HG02870 (cell line): ENCODE data around the gene MORF4L1.
"Not testable (repeated sequence)": the region's sequence is repeated elsewhere in the genome, so short reads cannot be mapped to it uniquely, and the experiment has no call there.

Source experiments
- ATAC-seq: cut with Tn5 transposase; IDR thresholded peaks from one replicate; pipeline ENCODE4 v1.9.1; 2021; ENCODE audit warnings: mild to moderate bottlenecking, moderate library complexity; ENCODE audit not compliant: unreplicated experiment

MORF4L1 gene

DNA sequence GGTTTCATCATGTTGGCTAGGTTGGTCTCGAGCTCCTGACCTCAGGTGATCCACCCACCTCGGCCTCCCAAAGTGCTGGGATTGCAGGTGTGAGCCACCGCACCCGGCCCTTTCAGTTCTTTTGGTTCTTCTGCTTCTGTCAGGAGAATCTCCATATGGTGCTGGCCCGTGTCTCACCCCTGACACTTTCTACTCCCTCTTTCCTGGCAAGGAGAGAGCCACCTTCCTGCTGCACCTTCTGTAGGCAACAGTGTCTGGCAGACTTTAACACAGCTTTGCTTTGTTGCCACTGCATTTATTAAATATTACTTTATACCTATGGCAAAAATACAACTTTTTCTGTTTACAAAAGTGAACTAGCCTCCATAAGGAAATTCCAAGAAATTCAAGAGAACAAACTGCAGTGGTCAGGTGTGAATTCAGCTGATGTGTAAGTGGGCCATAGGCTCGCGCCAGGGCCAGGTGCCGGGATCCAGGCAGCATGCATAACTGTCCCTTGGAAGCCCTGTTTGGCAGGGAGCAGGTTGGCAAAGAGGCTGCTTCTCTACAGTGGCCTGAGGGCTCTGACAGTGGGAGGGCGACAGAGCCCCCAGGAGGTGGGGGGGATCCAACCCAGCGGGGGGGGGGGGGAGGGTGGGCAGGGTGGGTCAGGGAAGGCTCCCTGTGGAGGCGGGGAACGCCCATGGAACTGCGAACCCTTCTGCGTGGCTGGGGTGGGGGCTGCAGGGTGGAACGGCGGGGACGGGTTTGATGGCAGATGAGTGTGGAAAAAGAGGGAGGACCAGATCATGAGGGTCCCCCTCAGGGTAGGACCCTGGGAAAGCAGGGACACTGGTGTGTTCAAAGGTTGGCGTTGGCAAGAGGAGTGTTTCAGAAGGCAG, 51.0 kb downstream of the MORF4L1 start:
- no peak for ATAC-seq

GRCh38 chr15:78925076-78925624, 52.5 kb downstream of the MORF4L1 start:
- ATAC-seq, result no peak

DNA sequence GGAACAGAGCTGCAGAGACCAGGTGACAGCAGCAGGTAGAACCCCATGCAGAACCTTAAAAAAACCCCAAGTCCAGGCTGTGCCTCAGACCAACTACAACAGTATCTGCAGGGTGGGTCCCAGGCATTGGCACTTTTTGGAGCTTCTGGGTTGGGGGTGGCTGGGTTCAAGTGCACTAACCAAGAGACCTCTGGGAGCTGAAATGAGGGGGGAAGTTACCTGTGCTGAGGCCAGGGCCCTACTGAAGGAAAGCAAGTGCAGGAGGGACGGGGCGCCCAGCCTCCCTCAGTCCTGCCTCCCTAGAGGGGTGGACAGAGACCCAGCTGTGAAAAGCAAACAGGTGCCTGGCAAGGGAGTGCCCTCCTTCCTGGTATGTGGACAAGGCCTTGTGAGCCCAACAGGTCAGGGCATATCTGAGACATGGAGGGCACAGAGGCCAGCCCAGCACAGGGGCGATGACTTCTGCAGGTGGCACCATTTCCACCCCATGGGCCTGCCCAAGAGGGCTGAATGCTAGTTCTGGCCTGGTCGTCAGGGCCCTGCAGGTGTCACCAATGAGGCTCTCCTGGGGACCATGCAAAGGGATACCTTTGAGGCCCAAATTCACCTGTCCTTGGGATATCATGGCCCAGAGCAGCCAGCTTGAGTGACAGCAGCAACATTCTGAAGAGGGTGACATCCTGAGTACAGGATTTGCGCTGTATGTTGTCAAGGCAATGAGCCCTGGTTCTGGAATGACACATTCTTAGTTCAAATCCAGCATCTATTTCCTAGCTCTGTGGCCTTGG, 53.5 kb downstream of the MORF4L1 start:
- ATAC-seq, result no peak

DNA sequence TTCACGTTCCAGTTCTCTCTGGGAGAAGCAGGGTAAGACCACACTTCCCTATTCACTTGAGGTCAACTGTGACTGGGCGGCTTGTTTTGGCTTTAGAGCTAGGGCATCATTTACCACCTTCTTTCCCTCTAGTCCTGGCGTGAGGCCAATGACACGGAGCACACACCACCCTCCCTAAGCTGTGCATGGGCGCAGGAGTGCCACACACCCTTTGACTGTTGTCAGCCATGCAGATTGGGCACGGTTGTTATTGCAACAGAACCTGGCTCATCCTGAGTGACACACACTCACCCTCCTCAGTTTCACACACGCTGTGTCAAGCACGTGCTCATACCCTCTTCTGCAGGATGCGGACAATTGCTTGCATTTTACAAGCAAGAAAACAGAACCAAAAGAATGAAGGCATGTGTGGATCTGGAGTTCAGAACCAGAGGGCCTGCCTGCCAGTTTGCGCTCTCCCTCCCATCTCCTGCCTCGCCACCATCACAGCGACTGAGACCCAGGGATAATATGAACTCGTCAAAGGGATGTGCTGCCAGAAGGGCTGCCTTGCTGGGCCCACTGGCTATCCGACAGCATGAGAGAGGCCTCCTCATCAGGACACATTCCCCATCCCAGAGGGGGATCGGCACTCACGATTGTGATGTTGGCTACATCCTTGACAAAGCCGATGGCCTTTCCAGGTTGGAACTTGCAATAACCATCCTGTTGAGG, 54.5 kb downstream of the MORF4L1 start:
- ATAC-seq, result no peak

- ATAC-seq, result not testable (repeated sequence)
Measured at GRCh38 chr15:78928176-78928575, 55.5 kb downstream of the MORF4L1 start.

DNA sequence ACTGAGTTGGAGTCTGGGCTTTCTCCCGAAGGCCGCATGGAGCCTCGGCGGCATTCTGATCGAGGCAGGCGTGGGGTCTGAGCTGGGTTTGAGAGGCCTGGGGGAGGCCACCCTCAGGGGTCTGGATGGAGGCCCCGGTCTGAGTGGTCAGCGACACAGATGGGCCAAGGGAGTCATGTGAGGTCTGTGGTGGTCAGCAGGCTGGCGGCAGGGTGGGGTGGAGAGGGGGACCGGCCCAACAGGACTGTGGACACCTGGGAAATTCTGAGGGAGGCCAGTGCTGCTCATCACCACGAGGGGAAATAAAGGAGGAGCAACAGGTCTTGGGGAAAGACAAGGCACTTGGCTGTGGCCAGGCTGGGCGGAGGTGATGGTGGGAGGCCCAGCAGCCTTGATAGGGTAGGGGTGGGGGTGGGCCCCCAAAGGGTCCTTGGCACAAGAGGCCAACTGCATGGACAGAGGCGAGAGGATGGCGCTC, 56.0 kb downstream of the MORF4L1 start:
- ATAC-seq, result no peak

DNA sequence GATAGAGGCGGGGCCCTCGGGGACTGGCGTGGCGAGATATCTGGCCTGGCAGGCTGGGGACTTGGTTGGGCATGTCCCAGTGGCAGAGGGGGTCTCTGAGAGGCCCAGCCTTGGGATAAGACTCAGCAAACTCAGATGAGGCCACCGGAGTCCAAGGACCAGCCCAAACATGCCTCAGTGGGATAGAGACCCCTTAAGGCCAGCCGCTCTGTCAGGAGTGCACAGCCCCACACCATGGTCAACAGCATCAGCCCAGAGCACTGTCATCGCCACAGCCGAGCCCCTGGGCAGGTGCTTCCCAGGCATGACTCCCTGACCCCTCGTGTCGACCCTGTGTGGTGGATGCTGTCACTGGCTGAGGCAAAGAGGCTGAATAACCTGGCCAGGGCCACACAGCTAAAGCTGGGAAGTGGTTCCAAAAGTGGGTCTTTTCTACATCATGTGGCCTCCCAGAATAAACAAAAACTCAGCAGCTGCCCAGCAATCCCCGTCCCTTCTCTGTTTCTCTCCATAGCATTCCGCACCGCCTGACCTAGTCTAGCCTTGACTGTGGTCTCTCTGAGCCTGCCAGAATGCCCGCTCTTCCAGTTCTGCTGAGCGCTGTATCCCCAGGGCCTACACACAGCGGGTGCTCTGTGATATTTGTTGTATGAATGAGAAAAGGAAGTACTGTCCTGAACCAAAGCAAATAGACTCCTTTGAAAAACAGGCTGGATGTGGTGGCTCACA, 57.0 kb downstream of the MORF4L1 start:
- no peak for ATAC-seq

- no peak for ATAC-seq
Measured at GRCh38 chr15:78930577-78931388, 58.1 kb downstream of the MORF4L1 start.

GRCh38 chr15:78931439-78932257, 59.0 kb downstream of the MORF4L1 start:
- no peak for ATAC-seq

- no peak for ATAC-seq
Measured at GRCh38 chr15:78932258-78932808, 59.6 kb downstream of the MORF4L1 start.

DNA sequence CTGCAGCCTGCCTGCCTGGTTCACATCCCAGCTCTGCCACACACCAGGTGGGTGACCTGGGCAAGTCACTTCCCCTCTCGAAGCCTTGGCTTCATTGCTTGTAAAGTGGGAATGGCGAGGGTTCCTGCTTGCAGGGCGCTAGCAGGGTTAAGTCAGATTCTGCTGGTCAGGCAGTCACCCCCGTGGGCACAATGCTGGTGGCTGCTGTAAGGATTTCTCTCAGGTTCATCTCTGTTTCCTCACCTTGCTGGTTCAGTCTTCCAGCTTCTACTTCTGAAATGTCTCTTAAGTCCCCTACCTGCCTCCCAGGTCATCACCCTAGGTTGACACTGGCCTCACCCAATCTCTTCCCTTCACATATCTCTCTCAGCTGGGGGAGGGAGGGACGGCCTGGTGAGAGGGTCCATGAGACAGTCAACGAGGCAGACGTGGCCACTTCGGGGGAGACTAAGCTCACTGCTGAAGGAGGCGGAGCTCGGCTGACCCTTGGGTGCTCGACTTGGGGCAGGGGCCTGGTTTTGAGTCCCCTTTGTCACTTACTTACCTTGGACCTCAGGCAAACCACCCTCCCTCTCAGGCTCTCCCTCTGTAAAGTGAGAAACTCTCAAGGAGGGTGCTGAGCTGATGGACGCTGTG, 60.6 kb downstream of the MORF4L1 start:
- ATAC-seq, result no peak

- ATAC-seq, result no peak
Measured at GRCh38 chr15:78933823-78934654, 61.3 kb downstream of the MORF4L1 start.

DNA sequence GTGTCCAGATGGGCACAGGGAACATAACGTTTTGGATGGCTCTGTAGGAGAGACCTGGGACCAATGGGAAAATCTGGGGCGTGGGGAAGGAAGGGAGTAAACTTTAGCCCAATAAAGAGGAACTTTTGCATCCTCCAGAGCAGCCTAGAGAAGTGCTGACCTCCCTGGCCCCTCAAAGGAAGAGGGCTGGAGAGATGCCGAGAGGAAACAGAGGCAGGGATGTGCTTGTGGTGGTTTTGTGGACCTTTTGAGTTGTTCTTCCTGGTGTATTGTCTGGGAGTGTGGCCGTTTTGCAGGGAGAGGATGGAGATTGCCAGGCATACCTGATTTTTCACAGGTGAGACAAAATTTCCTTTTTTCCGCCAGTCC, 61.9 kb downstream of the MORF4L1 start:
- no peak for ATAC-seq

DNA sequence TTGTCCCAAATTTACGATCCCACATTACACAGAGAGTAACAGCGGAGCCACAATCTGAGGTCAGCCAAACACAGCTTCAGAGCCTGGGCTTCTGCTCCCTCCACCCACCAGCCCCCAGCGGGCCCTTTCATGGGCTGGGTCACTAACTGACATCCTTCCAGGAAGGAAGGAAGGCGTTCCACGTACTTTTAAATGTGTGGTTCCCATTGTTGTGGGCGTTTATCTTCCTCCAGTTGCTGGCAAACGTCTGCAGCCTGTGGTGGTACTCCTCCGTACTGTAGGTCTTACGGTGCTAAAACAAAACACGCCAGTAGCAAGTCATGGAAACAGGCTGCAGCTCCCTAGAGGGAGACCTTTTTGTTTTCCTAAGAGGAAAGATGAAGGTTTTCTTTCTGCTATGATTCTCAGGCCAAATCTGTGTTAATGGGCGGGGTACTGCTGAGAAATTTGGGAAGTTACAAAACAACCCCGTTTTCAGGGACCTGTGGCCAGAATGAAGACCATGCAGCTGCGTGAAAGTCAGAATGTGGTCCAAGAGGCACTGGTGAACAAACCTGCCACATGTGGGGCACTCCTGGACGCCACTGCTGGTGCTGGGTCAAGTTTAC, 64.5 kb downstream of the MORF4L1 start:
- ATAC-seq, result no peak

DNA sequence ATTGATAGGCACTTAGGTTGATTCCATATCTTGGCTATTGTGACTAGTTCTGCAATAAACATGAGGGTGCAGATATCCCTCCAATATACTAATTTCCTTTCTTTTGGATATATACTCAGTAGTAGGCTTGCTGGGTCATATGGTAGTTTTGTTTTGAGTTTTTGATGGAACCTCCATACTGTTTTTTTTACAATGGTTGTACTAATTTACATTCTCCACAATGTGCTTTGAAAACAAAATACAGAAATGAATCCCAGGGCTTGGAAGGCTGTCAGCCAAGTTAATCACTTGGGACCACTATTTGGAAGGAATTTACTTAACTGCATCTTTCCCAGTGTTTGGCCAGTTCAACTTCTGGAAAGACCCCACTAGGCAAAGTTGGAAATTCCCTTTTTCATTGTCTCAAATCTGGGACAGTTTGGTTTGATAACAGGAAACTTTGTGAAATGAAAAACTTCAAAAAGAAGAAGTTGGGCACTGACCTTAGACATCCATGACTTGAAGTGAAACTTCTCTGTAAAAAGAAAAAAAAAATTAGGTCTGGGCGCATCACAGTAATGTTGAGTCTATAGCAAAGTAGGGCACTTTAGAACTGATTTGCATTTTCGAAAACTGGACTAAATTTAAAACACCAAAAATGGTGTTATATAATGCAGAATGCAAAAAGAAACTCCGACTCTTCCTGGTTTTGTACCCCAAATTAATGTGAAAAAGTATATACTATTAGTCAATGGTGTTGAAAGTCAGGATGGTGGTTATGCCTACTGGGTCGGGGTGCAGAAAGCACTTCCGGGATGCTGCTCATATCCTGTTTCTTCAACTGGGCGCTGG, 66.2 kb downstream of the MORF4L1 start:
- ATAC-seq, result peak; percentile 55

DNA sequence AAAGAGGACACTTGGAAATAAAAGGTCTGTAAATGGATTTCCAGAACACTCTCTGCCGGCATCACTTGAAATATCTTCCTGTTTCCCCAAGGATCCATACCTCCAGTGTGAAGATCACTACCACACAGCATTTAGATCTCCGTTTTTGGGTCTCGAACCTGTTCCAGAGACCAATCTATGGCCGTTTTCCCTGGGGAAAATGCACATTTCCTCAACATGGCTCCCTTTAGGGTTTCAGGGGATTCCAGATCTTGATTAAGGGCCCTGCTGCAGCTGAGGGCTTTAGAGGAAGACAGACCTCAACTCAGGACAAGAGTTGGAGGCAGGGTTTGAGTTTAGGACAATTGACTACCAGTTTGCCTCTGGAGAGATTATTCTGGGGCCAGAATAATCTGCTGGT, 70.1 kb downstream of the MORF4L1 start:
- ATAC-seq, result no peak
